Left forelimb (tissue), 1 donor: Measurements from ENCODE around the gene MAPT.

ENCODE experiments used
- DNase-seq: peaks from one replicate; pipeline ENCODE4 v3.0.0-alpha.2; 2018; ENCODE audit warnings: low spot score

The MAPT gene

GRCh38 chr17:46028981-46029565, 134.7 kb downstream of the MAPT start:
- no peak for DNase-seq

- DNase-seq: no peak
Measured at GRCh38 chr17:46029627-46030026, 135.3 kb downstream of the MAPT start.

- DNase-seq: no peak
Measured at GRCh38 chr17:46030752-46031151, 136.4 kb downstream of the MAPT start.

- no peak for DNase-seq
Measured at GRCh38 chr17:46031440-46031839, 137.1 kb downstream of the MAPT start.

- DNase-seq: no peak
Measured at GRCh38 chr17:46031920-46032319, 137.6 kb downstream of the MAPT start.

- DNase-seq: no peak
Measured at GRCh38 chr17:46032909-46033308, 138.6 kb downstream of the MAPT start.

- no peak for DNase-seq
Measured at GRCh38 chr17:46033392-46033791, 139.0 kb downstream of the MAPT start.

GRCh38 chr17:46035112-46035818, 140.9 kb downstream of the MAPT start:
- no peak for DNase-seq

- DNase-seq: no peak
Measured at GRCh38 chr17:46036491-46036890, 142.1 kb downstream of the MAPT start.

GRCh38 chr17:46037722-46038255, 143.4 kb downstream of the MAPT start:
- no peak for DNase-seq

GRCh38 chr17:46038414-46038813, 144.1 kb downstream of the MAPT start:
- DNase-seq: no peak

- no peak for DNase-seq
Measured at GRCh38 chr17:46038937-46039336, 144.6 kb downstream of the MAPT start.

GRCh38 chr17:46039592-46040186, 145.3 kb downstream of the MAPT start:
- no peak for DNase-seq

GRCh38 chr17:46042246-46042645, 147.9 kb downstream of the MAPT start:
- no peak for DNase-seq

GRCh38 chr17:46042925-46043324, 148.6 kb downstream of the MAPT start:
- DNase-seq: no peak

GRCh38 chr17:46043606-46044005, 149.3 kb downstream of the MAPT start:
- DNase-seq: no peak

- DNase-seq: no peak
Measured at GRCh38 chr17:46044286-46044928, 150.1 kb downstream of the MAPT start.

GRCh38 chr17:46044989-46045388, 150.6 kb downstream of the MAPT start:
- DNase-seq: no peak

GRCh38 chr17:46045639-46046038, 151.3 kb downstream of the MAPT start:
- DNase-seq: no peak

GRCh38 chr17:46046957-46047356, 152.6 kb downstream of the MAPT start:
- DNase-seq: no peak

GRCh38 chr17:46047398-46047797, 153.0 kb downstream of the MAPT start:
- DNase-seq: no peak

GRCh38 chr17:46047856-46048255, 153.5 kb downstream of the MAPT start:
- DNase-seq: no peak

- DNase-seq: no peak
Measured at GRCh38 chr17:46049656-46050055, 155.3 kb downstream of the MAPT start.
